ENCODE measurements around the gene RAI14.

RAI14 gene

DNA sequence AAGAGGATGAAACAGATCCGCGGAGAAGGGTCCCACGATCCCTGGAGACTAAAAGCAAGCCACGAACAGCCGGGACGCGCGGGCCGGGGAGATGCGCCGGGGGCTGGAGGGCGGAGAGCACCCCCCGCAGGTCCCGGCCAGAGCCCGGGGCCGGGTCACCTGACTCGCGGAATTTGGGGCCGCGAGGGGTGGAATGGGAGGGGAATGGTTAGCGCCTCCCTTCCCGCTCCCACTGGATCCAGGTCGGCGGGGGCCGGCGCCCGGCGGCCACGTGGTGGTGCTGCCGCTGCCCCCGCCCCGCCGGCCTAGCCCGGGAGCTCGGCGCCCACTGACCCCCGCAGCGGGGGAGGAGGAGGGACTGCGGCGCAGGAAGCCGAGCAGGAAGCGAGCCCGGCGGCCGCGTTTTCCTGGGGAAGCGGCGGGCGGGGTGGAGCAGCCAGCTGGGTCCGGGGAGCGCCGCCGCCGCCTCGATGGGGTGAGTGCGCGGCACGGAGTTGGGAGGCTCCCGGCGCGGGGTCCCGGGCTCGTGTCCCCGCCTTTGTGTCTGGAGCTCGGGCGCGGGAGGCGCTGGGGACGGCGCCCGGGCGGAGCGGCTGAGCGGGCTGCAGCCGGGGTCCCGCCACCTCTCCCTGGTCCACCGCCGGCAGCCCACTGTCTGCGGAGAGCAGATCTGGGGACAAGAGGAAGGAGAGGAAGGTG is at the start of gene RAI14:
Gene RAI14 (plus strand): TSS at position 328 of the 699 bp plus-strand sequence. CDS start 30,592 bp downstream, outside the sequence.
- DNase-seq (ENCODE audit: low read depth, low spot score): peak; percentile 79

DNA sequence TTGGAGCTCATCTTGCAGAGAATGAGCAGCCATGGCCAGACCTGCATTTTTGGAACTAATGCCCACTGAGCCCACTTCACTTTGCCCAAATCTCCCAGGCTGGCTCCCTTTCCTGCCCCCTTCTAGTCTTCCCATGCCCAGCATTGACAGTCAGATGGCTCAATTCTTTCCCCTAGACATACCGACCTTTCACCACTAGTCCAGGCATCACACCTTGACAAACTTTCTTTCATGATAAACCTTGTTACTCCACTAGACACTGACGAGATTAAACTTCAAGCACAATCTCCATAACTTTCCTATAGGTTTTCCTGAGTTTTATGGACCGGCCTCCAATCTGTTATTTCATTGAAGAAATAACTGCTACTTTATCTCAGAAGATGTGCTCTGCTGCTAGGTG is 47.8 kb upstream of the RAI14 start:
- no peak for DNase-seq (ENCODE audit: low read depth, low spot score)

DNA sequence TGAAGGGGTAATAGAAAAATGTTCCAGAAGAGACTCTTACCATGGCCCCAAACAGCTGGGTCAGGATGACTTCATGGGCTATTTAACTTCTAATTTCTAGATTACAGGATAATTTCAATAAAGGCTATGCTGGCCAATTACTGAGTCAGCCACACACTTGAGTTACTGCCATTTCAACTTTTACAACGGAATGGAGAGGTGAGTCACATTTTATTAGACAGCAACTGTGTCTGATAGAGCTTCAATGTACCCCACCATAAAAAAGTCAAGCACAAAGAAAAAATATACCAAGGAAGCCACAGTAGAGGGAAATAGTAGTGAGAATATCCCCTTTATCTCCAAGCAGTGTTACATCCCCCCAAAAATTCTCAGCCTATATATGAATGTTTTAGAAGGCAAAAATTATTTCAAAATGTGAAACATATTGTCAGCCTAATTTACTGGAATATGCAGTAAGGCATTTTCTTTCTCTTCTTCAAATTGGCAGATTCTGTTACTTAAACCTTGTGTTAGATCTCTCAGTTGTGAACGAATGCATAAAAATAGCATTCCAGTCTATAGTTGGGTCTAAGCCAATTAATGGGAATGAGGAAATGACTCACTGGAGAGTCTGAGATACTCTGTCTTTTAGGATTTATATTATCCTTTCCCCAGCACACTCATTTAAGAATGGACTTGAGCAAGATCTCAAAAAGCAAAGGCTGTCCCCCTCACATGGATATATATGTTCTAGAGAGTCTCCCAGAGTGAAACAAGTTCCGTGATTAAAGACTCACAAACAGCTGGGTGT is 47.1 kb upstream of the RAI14 start:
- no peak for DNase-seq (ENCODE audit: low read depth, low spot score)

DNA sequence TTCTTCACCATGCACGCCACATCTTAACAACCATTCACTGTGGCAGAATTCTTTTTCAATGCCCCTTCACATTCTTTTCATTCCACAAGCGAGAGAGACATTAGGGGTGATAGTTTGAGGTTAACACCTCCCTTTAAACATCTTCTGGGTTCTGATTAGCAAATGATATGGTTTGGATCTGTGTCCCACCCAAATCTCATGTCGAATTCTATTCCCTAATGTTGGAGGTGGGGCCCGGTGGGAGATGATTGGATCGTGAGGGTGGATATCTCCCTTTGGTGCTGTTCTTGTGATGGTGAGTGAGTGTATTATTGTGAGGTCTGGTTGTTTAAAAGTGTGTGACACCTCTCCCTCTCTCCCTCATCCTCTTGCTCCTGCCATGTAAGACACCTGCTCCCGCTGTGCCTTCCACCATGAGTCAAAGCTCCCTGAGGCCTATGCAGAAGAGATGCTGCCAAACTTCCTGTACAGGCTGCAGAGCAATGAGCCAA is 46.1 kb upstream of the RAI14 start:
- DNase-seq (ENCODE audit: low read depth, low spot score): no peak

DNA sequence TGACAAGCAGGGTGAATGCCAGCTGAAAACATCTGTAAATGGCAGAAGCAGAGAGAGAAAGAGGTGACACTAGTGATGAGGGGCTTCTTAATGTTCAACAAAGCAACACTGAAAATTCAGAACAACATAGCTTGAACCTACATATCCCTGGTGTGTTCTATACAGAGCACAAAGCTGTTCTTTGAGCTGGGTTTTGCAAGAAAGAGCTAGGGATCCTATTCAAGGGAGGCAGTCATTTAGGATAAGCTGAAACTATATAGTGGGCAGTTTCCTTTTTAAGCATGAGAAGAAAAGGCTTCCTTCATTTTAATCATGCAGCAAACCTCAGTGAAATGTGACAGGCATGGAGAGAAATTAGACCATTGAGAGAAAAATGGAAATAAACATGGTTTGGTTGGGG is 45.6 kb upstream of the RAI14 start:
- no peak for DNase-seq (ENCODE audit: low read depth, low spot score)

DNA sequence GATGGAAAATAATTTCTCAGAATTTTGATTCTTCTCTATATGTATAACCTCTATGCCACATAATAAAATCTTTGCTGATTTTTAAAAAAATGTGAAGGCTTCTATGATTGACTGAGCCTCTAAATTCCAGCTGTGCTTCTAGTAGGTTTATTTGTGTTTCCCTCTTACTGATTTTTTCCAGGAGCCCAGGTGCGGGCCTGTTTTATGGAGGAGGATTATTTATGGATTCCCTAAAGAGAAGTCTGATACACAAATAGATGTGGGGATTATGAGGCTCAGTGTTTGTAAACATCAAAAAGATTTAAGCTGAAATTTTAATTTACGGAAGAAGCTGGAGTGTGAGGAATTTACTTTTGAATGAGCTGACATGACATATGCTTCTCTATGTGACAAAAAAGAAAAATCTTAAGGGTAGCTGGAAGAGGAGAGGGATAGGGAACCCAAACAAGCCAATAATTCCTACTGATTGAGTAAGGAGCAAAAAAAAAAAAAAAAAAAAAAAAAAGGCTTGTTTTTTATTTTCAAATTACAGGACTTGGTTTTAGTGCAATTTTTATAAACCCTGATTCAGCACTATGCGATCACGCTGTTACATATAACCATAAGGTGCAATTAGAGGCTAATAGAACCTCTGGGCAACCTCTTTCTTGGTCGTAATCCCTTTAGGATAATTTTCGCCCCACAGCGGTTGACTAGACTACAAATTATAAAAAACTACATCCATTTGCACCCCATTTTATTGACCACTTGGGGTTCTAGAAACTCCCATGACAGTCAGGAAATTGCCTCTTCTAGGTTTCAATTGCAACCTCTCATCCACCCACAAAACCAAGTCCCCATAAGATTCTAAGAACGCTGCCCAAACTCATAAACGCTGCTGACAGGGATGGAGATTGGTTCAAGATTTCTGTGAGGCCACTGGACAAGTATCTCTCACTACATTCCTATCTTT is 44.4 kb upstream of the RAI14 start:
- DNase-seq (ENCODE audit: low read depth, low spot score): no peak

DNA sequence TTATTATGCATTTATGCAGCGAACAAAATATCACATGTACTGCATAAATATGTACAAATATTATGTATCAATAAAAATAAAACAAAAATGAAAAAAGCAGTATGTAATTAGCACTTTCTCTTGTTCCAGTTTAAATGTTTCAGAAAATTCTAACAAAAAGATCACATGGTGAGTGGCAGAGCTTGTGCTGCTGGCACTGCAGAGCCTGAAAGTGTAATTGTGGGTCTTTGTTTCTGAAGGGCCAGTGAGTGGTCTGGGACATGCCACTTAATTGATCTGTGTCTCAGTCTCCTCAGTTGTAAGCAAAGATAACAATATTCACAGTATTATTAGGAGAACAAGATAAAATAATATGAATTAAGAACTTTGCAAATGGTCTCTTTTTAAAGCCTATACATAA is 39.5 kb upstream of the RAI14 start:
- DNase-seq (ENCODE audit: low read depth, low spot score): no peak

DNA sequence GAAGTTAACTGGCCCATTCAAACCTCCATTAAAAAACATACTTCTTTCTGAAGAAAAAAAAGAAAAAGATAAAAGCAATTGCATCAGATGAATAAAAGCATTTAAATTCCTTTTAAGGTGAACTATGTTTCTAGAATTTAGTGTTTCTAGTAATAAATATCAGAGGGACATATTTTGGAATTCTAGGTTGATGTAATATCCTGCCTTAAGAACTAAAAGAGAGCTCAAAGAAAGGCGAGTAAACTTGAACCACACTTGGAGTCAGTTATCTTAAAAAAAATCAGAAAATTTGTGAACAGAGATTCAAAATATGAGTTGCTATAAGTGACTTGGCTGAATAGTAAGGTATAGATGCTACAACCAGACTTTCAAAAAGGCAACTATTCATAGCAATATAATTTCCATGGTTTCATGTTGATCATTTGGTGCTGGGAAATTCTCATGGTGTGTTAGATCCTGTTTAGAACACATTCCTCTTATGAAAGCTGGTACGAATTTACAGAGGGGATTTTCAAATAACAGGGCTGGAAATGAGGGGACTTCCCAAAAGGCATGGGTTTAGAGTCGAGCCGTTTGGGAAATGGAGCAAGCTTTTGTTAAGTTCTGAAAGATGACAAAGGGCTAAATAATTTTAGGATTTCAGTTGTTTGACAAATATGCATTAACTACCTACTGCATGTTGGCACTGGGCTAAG is 37.6 kb upstream of the RAI14 start:
- DNase-seq (ENCODE audit: low read depth, low spot score): no peak

DNA sequence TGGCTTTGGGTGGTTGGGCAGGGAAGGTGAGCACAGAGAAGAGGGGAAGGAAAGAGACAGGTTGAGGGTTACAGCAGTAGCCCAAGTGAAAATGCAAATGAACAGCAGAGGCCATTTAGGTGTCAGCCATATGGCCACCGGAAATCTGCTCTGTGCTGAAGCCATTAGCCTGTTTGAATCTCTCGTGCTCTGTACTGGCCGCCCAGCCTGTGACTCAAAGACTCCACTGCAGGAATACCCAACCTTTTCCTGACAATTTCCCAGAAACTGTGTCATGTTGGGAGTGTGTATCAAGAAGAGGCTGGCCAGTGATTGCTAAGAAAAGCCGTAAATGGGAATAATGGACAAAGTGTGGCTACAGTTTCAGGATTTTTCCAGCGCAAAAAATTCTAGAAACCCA is 35.9 kb upstream of the RAI14 start:
- no peak for DNase-seq (ENCODE audit: low read depth, low spot score)

DNA sequence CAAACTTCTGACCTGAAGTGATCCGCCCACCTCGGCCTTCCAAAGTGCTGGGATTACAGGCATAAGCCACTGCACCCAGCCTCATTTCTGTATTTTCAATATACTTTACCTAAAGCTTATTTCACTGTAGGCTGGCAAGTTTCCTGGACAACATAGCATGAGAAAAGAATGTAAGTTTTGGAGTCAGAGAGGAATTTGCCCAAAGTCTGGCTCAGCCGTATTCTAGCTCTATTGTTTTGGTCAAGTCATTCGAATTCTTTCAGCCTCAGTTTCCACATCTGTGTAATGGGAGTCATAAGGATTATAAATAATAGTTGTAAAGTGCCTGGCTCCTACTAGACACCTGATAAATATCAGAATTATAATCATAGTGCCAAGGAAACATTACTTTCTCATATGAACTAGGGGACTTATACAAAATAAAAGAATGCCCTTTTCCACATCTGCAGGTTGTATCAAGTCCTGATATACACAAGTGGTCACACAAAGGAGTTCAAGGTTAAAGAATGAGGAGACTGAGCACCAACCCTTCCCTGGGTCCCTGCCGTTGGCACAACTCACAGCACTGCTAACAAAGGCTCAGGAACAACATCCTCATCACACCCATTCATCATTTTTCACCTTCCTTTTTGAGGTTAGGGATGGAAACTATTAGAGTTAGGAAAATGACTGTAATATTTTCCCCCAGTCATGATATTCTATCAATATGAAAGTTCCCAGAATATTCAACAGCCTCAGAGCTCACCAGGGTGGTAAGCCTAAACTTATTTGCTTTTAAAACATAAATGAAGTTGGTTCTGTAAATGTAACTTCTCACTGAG is 34.6 kb upstream of the RAI14 start:
- DNase-seq (ENCODE audit: low read depth, low spot score): no peak

DNA sequence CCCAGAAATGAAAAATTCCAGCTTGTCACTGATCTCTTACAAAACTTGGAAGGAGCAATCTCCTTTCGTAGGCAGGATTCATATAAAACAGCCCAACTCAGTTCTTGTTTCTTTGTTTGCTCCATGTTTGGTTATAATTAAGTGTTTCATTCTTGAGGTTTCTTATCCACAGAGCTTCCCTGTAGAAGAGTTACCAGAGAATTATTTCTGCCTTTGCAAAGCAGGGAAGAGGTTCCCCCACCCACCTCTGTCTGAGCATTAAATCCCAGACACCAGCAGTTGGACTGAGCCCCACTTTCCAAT is 34.1 kb upstream of the RAI14 start:
- no peak for DNase-seq (ENCODE audit: low read depth, low spot score)

DNA sequence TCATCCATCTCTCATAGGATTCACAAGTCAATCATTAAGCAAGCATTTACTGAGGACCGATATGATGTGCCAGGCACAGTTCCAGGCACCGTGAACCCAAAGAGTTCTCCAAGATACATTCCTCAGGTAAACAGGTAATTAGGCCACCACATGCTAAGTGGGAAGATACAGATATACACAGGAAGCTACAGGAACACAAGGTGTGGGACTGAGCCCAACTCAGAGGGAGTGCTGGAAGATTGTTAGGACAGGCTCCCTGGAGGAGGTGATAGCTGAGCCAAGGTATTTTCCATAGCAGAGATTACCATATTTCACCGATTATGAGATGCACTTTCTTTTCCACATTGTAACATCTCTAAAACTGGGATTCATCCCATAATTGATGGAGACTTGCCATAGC is 31.4 kb upstream of the RAI14 start:
- no peak for DNase-seq (ENCODE audit: low read depth, low spot score)

DNA sequence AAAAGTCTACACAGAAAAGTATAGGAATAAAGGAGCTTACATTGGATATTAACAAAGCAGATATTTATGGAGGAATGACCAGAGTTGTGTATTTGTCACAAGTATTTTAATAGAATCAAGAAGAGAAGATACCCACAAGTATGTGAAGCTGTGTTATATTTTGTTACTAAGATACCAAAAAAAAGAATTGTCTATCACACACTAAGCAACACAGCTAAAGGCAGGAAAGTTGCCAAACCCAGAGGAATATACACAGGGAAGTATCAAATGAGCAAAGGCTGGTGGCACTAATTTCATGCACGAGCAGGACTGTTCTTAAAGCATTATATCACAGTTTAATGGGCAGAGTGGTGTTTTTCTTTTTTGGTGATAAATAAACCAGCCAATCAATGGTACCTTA is 30.9 kb upstream of the RAI14 start:
- no peak for DNase-seq (ENCODE audit: low read depth, low spot score)

DNA sequence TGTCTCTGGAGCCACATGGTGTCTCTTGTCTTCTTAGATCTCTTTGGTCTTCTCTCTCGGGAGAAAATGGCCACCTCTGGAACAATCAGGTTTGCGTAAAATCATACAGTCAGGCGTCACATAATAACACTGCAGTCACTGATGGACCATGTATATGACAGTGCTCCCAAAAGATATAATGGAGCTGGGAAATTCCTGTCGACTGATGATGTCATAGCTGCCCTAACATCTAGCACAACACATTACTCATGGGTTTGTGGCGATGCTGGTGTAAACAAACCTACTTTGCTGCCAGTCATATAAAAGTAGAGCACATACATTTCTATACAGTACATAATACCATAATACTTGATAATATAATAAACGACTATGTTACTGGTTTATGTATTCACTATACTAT is 30.1 kb upstream of the RAI14 start:
- DNase-seq (ENCODE audit: low read depth, low spot score): no peak

DNA sequence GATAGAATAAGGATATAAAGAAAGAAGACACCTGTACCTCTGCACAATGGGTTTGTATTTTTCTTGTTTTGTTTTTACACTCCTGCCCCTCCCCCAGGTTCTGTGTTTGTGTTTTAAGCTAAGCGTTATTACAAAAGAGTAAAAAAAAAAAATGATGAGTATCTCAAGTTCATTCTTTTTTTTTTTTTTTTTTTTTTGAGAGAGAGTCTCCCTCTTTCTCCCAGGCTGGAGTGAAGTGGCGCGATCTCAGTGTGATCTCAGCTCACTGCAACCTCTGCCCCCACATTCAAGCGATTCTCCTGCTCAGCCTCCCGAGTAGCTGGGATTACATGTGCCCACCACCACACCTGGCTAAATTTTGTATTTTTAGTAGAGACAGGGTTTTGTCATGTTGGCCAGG is 29.4 kb upstream of the RAI14 start:
- no peak for DNase-seq (ENCODE audit: low read depth, low spot score)

DNA sequence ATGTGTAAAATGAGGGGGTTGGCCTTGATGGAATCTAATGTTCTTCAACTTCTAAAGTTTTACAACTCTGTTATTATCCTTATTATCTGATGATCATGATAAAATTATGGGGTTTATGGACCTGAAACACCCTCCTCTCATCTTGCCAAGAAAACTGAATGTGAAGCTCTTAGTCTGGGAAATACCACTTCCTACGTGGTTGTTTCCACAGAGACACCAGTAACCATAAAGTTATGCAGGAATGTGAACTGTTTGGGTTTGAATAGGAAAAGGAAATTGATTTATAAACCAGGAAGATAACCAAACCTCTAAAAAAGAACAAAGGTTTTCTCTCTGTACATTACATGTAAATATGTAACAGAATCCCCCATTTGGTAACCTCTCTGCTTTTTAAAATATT is 28.3 kb upstream of the RAI14 start:
- no peak for DNase-seq (ENCODE audit: low read depth, low spot score)

DNA sequence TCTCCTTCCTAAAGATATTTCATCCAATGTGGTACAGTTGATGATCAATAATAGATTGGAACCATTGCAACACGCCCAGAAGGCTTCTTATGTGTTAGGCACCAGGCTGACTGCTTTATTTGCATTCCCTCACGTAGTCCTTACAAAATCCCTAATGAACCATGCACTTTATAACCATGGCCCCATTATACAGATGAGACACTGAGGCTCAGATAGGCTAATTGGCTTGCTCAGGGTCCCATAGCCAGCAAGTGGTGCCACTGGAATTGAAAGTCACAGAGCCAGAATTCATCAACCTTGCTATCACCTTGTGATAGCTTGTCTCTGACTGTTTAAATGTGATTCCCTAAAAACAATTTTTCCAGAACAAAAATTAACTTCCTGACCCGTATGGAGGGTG is 27.8 kb upstream of the RAI14 start:
- no peak for DNase-seq (ENCODE audit: low read depth, low spot score)

DNA sequence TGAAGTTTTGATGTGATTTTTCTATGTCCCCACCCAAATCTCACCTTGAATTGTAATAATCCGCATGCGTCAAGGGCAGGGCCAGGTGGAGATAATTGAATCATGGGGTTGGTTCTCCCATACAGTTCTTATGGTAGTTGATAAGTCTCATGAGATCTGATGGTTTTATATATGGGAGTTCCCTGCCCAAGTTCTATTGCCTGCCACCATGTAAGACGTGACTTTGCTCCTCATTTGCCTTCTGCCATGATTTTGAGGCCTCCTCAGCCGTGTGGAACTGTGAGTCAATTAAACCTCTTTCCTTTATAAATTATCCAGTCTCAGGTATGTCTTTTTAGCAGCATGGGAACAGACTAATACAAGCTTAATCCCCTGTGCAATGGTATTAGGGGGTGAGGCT is 25.5 kb upstream of the RAI14 start:
- DNase-seq (ENCODE audit: low read depth, low spot score): no peak

DNA sequence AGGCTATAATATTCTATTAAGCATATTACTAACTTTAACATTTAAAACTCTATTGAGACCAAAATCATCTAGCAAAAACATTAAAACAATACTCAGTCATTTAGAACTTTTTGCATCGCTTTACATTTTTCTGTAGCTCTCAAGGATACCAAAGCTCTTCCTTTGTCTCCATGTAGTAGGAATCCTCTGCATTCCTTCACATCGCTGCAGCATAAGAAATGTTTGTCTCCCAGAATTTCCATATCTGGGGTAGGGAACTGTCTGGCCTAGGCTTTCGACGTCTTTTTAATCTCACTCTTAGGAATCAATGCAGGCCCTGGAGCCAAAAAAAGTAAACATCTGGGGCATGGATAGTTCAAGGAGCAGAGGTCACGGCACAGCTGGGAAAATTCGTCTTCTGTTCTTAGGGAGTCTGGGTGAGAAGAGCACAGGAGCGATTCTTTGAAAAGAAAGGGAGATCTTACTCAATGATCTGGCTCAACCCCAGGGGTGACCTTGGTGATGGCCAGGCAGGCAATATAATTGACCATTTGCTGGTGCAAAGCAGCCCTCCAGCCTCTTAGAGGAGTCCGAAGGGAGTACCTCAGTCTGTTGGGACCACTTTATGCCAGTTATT is 23.2 kb upstream of the RAI14 start:
- DNase-seq (ENCODE audit: low read depth, low spot score): no peak

Data from ELF-1 (cell line).